WI38 (cell line): ENCODE results near the gene C7orf33.

Experiments
- H3K4me3 ChIP-seq: 2 replicates; pipeline ENCODE4 v1.5.1; 2011; ENCODE audit warnings: low read depth, mild to moderate bottlenecking, control low read depth, low read length
- TF ChIP-seq, protein P1 (sequence below): IDR thresholded peaks from 2 replicates; pipeline ENCODE4 v1.5.1; 2012; ENCODE audit warnings: low read depth, mild to moderate bottlenecking, control low read depth, low read length

C7orf33 gene

DNA sequence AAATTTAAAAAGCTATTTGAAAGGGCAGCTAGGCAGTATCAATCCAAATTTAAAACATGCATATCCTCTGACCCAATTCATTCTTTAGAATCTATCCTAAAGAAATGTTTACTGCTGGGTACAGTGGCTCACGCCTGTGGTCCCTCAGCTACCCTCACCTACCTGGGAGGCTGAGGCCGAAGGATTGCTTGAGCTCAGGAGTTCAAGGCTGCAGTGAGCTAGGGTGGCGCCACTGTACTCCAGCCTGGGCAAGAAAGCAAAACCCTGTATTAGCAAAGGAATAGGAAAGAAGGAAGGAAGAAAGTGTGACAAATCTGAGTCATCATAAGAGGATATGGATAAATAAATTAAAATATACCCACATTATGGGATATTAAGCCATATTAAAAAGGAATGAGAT lies 36.3 kb downstream of the C7orf33 start:
- H3K4me3 ChIP-seq = no peak overlapping the region
- TF ChIP-seq, protein P1, sequence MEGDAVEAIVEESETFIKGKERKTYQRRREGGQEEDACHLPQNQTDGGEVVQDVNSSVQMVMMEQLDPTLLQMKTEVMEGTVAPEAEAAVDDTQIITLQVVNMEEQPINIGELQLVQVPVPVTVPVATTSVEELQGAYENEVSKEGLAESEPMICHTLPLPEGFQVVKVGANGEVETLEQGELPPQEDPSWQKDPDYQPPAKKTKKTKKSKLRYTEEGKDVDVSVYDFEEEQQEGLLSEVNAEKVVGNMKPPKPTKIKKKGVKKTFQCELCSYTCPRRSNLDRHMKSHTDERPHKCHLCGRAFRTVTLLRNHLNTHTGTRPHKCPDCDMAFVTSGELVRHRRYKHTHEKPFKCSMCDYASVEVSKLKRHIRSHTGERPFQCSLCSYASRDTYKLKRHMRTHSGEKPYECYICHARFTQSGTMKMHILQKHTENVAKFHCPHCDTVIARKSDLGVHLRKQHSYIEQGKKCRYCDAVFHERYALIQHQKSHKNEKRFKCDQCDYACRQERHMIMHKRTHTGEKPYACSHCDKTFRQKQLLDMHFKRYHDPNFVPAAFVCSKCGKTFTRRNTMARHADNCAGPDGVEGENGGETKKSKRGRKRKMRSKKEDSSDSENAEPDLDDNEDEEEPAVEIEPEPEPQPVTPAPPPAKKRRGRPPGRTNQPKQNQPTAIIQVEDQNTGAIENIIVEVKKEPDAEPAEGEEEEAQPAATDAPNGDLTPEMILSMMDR = no peak

- no peak overlapping the region for H3K4me3 ChIP-seq
- TF ChIP-seq, protein P1 = no peak
Measured at GRCh38 chr7:148628011-148628410, 37.4 kb downstream of the C7orf33 start.

DNA sequence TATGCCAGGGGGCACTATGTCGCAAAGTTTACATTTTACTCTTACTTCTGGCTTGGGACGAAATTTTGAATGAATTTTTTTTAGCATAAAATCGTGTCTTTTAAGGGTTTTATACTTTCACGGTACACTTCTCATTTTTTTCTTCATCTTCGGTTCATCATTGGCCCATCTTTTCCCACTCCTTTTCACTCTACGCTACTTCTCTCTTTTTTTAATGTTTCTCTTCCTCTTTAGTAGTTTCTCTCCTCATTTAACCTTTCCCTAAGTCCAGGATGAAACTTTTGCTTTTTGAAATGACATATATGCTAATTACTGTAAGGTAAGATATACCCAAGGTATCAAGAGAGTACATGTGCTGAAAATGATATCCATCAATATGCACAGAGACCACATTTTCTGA lies 39.5 kb downstream of the C7orf33 start:
- TF ChIP-seq, protein P1 = no peak

GRCh38 chr7:148633761-148634160 lies 43.2 kb downstream of the C7orf33 start:
- TF ChIP-seq, protein P1 = no peak

More for the DNA sequence above, 39.5 kb downstream of the C7orf33 start:
- no peak overlapping the region for H3K4me3 ChIP-seq

DNA sequence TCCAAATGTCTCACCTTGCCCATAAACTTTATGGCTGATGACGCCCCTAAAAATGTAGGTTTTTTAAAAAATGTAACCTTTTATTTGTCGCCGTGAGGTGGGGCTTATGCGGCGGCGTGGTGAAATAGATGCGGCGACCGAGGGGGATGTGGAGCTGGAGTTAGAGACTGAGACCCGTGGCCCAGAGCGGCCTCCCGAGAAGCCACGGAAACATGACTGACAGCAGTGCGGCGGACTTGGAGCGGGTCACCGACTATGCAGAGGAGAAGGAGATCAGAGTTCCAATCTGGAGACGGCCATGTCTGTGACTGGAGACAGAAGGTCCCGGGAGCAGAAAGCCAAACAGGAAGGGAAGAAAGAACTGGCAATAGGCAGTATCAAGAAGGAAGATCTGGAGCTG lies 46.5 kb downstream of the C7orf33 start:
- TF ChIP-seq, protein P1 = no peak
- no peak overlapping the region for H3K4me3 ChIP-seq

More at GRCh38 chr7:148633761-148634160, 43.2 kb downstream of the C7orf33 start:
- no peak overlapping the region for H3K4me3 ChIP-seq

GRCh38 chr7:148645898-148646297 lies 55.3 kb downstream of the C7orf33 start:
- no peak overlapping the region for H3K4me3 ChIP-seq
- TF ChIP-seq, protein P1 = no peak

GRCh38 chr7:148650232-148650858 lies 59.8 kb downstream of the C7orf33 start:
- H3K4me3 ChIP-seq = no peak overlapping the region
- TF ChIP-seq, protein P1 = no peak
